GM19035 (cell line): ENCODE measurements around the gene SLC27A2.
"Not testable (repeated sequence)": the region's sequence is repeated elsewhere in the genome, so short reads cannot be mapped to it uniquely, and the experiment has no call there.

Experiments
- ATAC-seq: cut with Tn5 transposase; IDR thresholded peaks from one replicate; pipeline ENCODE4 v1.9.1; 2021; ENCODE audit not compliant: unreplicated experiment

Gene SLC27A2

DNA sequence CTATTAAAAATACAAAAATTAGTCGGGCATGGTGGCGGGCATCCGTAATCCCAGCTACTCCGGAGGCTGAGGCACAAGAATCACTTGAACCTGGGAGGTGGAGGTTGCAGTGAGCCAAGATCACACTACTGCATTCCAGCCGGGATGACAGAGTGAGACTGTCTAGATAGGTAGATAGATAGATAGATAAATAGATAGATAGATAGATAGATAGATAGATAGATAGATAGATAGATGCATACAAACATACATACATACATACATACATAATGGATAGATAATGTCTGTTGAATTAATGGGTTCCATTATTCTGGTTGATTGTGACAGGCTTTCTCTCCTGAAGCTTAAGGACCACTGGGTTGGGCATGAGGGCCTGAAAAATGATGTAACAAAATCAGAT, 6.8 kb downstream of the SLC27A2 start:
- ATAC-seq = not testable (repeated sequence)

GRCh38 chr15:50189633-50190032, 7.6 kb downstream of the SLC27A2 start:
- no peak for ATAC-seq

DNA sequence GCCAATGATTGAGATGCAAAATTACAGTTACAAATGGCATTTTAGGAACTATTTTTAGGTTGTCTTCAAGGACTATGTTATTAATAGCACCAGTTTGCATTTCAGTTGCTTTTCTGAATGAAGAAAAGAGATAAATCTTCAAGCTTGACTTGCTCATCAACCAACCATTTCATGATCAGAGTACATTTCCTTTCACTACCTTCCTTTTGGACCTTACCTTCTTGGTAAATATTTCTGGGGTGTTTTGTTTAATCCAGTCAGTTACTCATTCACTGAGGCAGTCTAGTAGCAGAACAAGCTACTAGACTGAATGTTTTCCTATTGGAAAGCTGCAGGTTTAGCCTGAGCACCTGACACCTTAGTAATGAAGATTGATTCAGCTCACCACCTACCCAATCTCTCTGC, 8.2 kb downstream of the SLC27A2 start:
- no peak for ATAC-seq

GRCh38 chr15:50190723-50191122, 8.7 kb downstream of the SLC27A2 start:
- no peak for ATAC-seq

DNA sequence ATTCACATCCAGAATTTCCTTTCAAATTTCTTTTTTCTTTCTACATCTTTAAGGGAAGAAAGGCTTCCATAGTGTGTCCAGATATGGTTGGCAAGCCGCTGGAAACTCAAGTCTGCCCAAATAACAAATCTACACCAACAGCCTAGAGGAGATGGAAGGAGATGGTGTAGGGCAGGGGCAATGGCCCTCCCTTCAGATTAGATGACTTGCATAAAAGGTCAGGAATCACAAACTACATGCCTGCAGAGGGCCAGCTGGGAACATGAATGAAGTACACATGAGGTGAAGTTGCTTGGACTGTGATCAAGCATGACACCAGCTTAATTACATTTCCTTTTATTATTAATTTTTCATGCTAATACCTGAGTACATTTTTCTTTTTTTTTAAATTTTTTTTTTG, 10.2 kb downstream of the SLC27A2 start:
- ATAC-seq = no peak

GRCh38 chr15:50192926-50193620, 11.1 kb downstream of the SLC27A2 start:
- ATAC-seq = no peak

DNA sequence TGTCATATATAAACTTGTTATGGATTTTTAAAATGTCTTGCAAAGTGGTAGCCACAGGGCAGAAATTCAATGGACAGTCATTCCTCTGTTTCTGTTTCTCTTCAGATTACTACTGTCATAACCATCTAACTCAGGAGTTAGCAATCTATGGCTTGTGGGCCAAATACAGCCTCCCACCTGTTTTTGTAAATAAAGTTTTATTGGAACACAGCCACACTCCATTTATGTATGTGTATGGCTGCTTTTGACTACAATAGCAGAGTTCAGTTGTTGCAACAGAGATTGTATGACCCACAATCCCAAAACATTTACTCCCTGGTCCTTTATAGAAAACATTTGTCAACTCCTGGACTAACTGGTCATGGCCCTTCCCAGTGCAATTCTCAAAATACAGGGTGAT, 20.0 kb downstream of the SLC27A2 start:
- ATAC-seq = no peak

DNA sequence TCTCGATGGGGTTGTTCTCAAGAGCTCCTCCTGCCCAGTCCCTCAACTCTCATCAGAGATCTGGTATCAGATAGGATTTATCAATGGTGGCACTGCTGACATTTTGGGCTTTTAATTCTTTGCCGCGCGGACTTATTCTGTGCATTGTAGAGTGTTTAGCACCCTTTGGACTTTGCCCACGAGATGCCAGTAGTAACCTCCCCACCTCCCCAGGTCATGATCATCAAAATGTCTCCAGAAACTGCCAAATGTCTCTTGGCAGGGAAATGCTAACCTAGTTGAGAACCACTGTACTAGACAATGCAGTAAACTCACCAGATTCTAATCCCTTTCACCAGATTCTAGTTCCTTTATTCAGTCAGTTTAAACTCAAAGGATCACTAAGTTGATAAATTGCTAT, 24.0 kb downstream of the SLC27A2 start:
- no peak for ATAC-seq

GRCh38 chr15:50209809-50210208, 27.8 kb downstream of the SLC27A2 start:
- ATAC-seq = no peak

DNA sequence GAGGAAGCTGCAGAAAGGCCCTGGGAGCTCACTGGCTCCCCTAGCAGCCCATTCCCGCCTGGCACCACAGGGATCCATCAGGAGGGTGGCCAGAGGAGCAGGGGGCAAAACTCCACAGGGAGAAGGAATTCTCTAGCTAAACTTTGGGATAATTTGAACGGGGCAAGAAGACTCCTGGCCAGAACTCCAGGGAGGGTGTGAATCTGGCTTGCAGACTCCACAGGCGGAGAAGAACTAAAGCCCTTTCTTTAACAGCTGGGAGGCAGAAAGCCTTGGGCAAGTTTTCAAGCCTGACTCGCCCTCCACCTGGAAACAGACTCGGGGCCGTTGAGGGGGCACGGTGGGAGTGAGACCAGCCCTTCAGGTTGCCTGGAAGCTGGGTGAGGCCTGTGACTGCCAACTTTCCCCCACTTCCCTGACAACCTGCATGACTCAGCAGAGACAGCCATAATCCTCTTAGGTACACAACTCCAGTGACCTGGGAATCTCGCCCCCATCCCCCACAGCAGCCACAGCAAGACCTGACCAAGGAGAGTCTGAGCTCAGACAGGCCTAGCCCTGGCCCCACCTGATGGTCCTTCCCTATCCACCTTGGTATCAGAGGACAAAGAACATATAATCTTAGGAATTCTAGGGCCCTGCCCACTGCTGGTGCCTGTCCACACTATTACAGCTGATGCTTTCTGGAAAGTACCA, 28.6 kb downstream of the SLC27A2 start:
- no peak for ATAC-seq

DNA sequence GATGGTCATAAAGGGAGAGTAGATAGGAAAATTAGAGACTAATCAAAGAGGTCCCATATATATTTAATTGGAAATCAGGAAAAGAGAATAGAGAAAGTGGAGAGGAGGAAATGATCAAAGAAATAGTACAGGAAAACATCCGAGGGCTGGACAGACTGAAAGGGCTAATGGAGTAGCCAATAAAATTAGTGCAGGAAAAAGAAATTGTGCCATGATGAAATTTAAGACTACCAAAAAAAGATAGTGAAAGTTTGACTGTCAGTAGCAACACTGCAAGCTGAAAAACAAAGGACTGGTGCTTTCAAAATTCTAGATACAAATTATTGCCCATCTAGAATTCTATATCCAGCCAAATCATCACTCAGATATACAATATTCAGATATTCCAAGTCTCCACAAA, 36.3 kb downstream of the SLC27A2 start:
- ATAC-seq = no peak

GRCh38 chr15:50218691-50219090, 36.7 kb downstream of the SLC27A2 start:
- no peak for ATAC-seq

GRCh38 chr15:50219820-50220219, 37.8 kb downstream of the SLC27A2 start:
- no peak for ATAC-seq

GRCh38 chr15:50222181-50222580, 40.2 kb downstream of the SLC27A2 start:
- ATAC-seq = no peak

GRCh38 chr15:50224606-50225005, 42.6 kb downstream of the SLC27A2 start:
- ATAC-seq = no peak

DNA sequence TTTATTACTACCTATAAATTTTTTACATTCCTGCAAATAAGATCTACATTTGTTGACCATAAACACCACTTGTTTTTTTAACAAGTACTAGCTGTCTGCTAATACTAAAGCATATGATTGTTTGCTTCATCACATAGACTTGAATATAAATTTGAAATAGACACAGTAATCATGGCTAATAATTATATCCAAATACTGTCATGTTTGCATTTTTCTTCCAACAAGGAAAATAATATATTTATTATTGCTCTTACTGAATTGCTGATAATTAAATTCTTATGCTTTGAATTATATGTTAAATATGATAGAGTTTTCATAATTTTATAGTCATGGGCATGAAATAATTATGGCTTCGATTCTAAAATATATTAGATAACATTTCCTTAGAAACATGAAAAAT, 43.1 kb downstream of the SLC27A2 start:
- ATAC-seq = no peak

DNA sequence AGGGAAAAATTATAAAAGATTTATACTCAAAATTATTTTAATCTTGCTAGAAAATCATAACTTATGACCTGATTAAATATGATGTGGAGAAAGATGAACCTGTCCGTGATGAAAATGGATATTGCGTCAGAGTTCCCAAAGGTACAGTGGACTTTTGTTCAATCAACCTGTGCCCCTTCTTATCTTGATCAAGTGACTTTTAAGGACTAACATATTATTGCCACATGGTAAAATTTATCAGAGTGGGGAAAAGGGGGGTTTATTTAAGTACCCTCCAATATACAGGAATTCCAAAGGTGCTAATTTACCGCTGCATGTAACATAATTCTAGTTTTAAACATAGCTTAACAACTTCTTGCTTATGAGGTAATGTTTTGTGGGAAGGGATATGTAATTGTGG, 43.9 kb downstream of the SLC27A2 start:
- ATAC-seq = no peak

DNA sequence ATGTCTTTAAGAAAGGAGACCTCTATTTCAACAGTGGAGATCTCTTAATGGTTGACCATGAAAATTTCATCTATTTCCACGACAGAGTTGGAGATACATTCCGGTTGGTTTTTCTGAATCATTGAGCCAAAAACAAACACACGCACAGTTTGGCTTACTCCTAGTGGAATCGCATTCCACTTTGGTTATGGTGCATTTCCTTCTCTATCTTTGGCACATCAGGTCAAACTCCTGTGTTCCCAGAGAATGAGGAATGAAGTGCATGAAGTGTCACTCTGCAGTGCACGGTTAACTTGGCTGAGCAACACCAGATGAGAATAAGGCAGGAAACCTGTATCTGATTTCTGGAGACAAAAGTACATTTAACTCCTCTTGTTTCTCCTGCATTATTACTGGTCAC, 45.1 kb downstream of the SLC27A2 start:
- no peak for ATAC-seq

- ATAC-seq = no peak
Measured at GRCh38 chr15:50228866-50229265, 46.9 kb downstream of the SLC27A2 start.

DNA sequence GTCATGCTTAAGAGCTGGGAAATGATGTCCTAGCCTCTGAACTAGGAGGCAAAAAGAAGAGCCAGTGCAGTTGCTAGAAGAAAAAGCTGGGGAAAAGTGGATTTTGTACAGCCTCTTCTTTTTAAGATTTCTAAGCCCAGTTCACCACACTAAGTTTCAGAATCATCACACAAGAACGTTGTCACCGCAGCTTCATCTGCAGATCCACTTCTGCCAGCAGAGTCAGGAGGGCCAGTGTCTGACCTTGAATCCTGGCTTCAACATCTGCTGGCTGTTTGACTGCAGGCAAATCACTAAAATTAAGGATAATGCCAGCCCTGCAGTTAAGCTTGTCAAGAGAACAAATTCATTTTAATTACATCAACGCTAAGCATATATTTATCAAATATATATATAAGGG, 47.3 kb downstream of the SLC27A2 start:
- no peak for ATAC-seq

DNA sequence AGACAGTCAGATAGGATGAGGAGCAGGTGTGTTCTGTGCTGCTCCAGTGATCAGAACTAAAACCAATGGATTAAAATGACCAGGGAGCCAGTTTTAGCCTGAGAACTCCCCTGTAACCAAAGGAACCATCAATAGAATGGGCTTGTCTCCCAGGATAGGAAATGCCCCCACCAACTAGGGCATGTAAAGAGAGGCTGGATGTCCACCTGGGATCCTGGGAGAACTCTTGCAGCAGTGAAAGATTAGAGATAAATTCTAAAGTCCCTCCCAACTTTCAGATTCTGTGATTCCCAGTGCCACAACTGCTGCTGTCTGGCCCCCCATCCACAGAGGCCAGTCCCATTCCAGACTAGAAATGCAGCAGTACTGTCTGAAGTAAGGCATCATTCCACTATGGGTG, 49.8 kb downstream of the SLC27A2 start:
- no peak for ATAC-seq

DNA sequence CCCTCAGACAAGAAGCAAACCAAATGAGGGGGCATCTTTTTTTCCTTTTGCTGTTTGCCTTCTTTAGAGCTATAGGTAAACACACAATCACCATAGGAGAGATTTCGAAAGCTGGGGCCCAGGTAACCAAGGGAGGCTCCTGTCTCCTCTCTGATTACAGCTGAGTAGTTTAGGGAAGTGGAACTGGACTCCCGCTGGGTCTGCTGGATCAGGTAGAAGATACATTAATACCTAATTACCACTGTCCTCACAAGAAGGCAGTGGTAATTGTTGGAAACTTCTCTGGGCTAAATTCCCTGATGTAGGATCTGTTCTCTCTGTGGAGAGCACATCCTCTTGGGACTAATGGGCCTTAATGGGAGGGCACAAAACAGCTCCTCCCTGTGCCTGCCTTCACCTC, 50.8 kb downstream of the SLC27A2 start:
- no peak for ATAC-seq

GRCh38 chr15:50233192-50233736, 51.3 kb downstream of the SLC27A2 start:
- ATAC-seq = no peak
